ENCODE results near the gene CYB5R3.
"Not testable (repeated sequence)": the region's sequence is repeated elsewhere in the genome, so short reads cannot be mapped to it uniquely, and the experiment has no call there.

The CYB5R3 gene

GRCh38 chr22:42587588-42588175, 61.5 kb downstream of the CYB5R3 start:
- no peak overlapping the region for H3K4me3 Mint-ChIP-seq
- ATAC-seq (replicated peaks; ENCODE audit: extremely low read depth, poor library complexity, severe bottlenecking), result no peak

DNA sequence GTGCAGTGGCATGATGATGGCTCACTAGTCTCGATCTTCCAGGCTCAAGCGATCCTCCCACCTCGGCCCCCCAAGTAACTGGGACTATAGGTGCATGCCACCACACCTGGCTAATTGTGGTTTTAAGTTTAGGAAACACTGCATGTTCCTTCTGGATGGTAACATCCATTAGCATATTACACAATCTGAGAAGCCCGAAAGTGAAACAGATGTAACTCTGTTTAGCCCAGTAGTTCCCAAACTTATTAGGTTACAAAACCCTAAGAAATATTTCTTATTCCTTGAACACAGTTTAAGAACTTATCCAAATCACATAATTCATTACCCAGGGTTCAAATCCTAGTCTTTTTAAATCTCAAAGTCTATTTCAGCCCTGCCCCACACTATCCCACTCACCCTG, 62.8 kb downstream of the CYB5R3 start:
- Mint-ChIP-seq H3K36me3 (ENCODE audit: insufficient read depth) (peaks cover 66% of the 10 kb centered on the region), H3K4me3 (no peak overlapping the region), H3K9me3 (no peaks in the 10 kb centered on the region), H3K4me1 (peaks cover 15% of the 10 kb centered on the region), H3K27me3 (no peaks in the 10 kb centered on the region), H3K27ac (ENCODE audit: low read depth) (no peak overlapping the region)
- DNase-seq (ENCODE audit: low spot score in 2 of 2), result no peak
- ATAC-seq (replicated peaks; ENCODE audit: extremely low read depth, poor library complexity, severe bottlenecking), result no peak

More at GRCh38 chr22:42587588-42588175, 61.5 kb downstream of the CYB5R3 start:
- Mint-ChIP-seq H3K9me3 (no peaks in the 10 kb centered on the region), H3K27me3 (no peaks in the 10 kb centered on the region), H3K27ac (ENCODE audit: low read depth) (no peak overlapping the region), H3K4me1 (peaks cover 5% of the 10 kb centered on the region), H3K36me3 (ENCODE audit: insufficient read depth) (peaks cover 73% of the 10 kb centered on the region)
- no peak for DNase-seq (ENCODE audit: low spot score in 2 of 2)

- H3K27ac Mint-ChIP-seq (ENCODE audit: low read depth), result peak overlapping the region; percentile 56
- no peaks in the 10 kb centered on the region for H3K27me3 Mint-ChIP-seq
- H3K9me3 Mint-ChIP-seq, result no peaks in the 10 kb centered on the region
- H3K4me1 Mint-ChIP-seq, result peaks cover 23% of the 10 kb centered on the region
- no peak for ATAC-seq (replicated peaks; ENCODE audit: extremely low read depth, poor library complexity, severe bottlenecking)
- peaks cover 61% of the 10 kb centered on the region for H3K36me3 Mint-ChIP-seq (ENCODE audit: insufficient read depth)
- DNase-seq (ENCODE audit: low spot score in 2 of 2), result no peak
- H3K4me3 Mint-ChIP-seq, result no peak overlapping the region
Observed at GRCh38 chr22:42585096-42585495, 64.1 kb downstream of the CYB5R3 start.

DNA sequence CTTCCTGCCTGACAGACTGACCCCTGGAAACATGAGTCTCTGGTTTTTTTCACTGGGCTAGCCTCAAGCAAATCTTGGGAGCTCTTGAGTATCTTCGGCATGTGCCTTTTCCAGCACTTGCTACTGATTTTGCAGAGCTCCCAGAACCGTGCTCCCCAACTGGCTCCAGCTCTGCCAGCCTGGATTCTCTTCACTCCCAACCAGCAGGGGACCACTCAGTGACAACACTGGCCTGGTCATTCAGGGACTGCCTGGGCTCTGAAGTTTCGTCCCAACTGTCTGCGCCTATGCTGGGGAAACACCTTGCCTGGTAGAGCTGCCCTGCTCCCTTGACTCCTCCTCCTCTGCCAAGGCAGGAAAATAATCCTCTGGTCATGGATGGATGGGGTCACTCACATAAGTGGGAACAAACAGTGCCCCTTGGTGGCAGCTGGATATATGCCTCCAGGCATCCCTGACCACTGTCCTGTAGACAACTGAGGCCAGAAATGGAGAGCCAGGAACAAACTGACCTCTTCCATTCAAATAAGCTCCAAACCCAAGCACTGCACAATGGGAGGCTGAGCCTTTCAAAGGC, 64.7 kb downstream of the CYB5R3 start:
- peaks cover 59% of the 10 kb centered on the region for H3K36me3 Mint-ChIP-seq (ENCODE audit: insufficient read depth)
- no peak for DNase-seq (ENCODE audit: low spot score in 2 of 2)
- H3K27me3 Mint-ChIP-seq, result no peaks in the 10 kb centered on the region
- ATAC-seq (replicated peaks; ENCODE audit: extremely low read depth, poor library complexity, severe bottlenecking), result no peak
- H3K27ac Mint-ChIP-seq (ENCODE audit: low read depth), result no peak overlapping the region
- H3K4me1 Mint-ChIP-seq, result peaks cover 23% of the 10 kb centered on the region
- no peaks in the 10 kb centered on the region for H3K9me3 Mint-ChIP-seq
- no peak overlapping the region for H3K4me3 Mint-ChIP-seq

DNA sequence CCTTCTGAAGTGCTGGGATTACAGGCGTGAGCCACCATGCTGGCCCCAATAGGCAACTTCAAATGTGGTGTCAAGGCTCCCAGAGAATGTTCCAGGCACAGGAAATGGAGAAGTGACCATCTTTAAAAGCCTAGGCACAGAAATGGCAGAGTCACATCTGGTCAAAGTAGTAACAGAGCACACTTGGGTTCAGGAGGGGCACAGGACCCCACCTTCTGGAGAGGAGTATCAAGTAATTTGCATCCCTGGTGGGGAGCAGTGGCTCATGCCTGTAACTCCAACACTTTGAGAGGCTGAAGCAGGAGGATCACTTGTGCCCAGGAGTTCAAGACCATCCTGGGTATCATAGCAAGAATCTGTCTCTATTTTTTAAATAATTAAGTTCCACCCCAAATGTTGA, 66.2 kb downstream of the CYB5R3 start:
- ATAC-seq (replicated peaks; ENCODE audit: extremely low read depth, poor library complexity, severe bottlenecking), result no peak
- no peak overlapping the region for H3K27ac Mint-ChIP-seq (ENCODE audit: low read depth)
- no peak overlapping the region for H3K4me3 Mint-ChIP-seq
- no peaks in the 10 kb centered on the region for H3K27me3 Mint-ChIP-seq
- H3K4me1 Mint-ChIP-seq, result peaks cover 23% of the 10 kb centered on the region
- H3K9me3 Mint-ChIP-seq, result no peaks in the 10 kb centered on the region
- no peak for DNase-seq (ENCODE audit: low spot score in 2 of 2)
- peaks cover 52% of the 10 kb centered on the region for H3K36me3 Mint-ChIP-seq (ENCODE audit: insufficient read depth)

GRCh38 chr22:42581762-42582716, 67.2 kb downstream of the CYB5R3 start:
- peaks cover 23% of the 10 kb centered on the region for H3K4me1 Mint-ChIP-seq
- peaks cover 52% of the 10 kb centered on the region for H3K36me3 Mint-ChIP-seq (ENCODE audit: insufficient read depth)
- peak overlapping the region; percentile 86 for H3K27ac Mint-ChIP-seq (ENCODE audit: low read depth)
- no peaks in the 10 kb centered on the region for H3K27me3 Mint-ChIP-seq
- no peaks in the 10 kb centered on the region for H3K9me3 Mint-ChIP-seq
- DNase-seq (ENCODE audit: low spot score in 2 of 2) (peak; percentile 59 to 64), ATAC-seq (replicated peaks; ENCODE audit: extremely low read depth, poor library complexity, severe bottlenecking) (peak; percentile 73)
- H3K4me3 Mint-ChIP-seq, result peak overlapping the region; percentile 98

DNA sequence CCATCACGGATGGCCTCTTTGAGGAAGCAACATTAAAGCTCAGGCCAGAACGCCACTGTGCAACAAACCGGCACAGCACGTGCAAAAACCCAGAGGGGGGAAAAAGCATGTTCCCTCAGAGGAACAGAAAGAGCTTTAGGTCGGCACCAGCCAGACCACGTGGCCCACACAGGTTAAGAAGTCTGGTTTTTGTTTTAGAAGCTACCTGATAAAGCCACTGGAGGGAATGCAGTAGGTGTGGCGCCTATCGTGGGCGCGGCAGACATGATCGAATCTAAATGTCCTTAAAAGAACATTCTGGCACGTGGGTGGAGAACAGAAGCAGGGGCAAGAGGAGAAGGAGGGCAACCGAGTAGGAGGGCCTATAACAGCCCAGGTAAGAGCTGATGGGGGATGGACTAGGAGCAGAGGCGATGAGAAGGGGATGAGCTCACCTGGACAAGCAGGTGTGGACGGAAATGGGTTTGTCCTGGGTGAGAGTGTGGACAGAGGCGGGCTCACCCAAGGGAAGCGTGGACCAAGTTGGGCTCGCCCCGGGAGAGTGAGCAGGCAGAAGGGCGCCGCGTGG, 67.9 kb downstream of the CYB5R3 start:
- Mint-ChIP-seq H3K4me3 (peak overlapping the region; percentile 98), H3K36me3 (ENCODE audit: insufficient read depth) (peaks cover 46% of the 10 kb centered on the region), H3K27ac (ENCODE audit: low read depth) (peak overlapping the region; percentile 86), H3K4me1 (peaks cover 18% of the 10 kb centered on the region)
- peak; percentile 61 for ATAC-seq (replicated peaks; ENCODE audit: extremely low read depth, poor library complexity, severe bottlenecking)
- DNase-seq (ENCODE audit: low spot score in 2 of 2); H3K27me3 Mint-ChIP-seq; H3K9me3 Mint-ChIP-seq: not testable (repeated sequence)

DNA sequence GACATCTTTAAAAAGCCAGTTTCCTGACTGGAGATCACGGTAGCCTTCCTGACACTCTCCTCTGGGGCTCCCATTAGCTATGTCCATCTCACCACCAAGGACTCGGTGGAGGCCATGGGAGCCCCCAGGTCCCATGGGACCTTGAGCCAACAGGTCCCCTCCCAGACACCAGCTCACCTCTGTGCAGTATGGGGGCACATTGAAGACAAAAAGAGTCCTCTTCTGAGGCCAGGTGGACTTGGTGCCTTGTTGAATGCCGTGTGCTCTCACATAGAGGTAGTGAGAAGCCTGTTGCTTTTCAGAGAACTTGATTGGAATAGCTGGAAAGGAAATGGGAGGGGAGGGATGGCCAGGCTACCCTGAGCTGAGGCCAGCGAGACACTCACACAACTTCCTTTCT, 69.2 kb downstream of the CYB5R3 start:
- not testable (repeated sequence) for ATAC-seq (replicated peaks; ENCODE audit: extremely low read depth, poor library complexity, severe bottlenecking); H3K27me3 Mint-ChIP-seq; DNase-seq (ENCODE audit: low spot score in 2 of 2); H3K9me3 Mint-ChIP-seq; H3K27ac Mint-ChIP-seq (ENCODE audit: low read depth); H3K4me3 Mint-ChIP-seq
- Mint-ChIP-seq H3K36me3 (ENCODE audit: insufficient read depth) (peaks cover 37% of the 10 kb centered on the region), H3K4me1 (peaks cover 18% of the 10 kb centered on the region)

DNA sequence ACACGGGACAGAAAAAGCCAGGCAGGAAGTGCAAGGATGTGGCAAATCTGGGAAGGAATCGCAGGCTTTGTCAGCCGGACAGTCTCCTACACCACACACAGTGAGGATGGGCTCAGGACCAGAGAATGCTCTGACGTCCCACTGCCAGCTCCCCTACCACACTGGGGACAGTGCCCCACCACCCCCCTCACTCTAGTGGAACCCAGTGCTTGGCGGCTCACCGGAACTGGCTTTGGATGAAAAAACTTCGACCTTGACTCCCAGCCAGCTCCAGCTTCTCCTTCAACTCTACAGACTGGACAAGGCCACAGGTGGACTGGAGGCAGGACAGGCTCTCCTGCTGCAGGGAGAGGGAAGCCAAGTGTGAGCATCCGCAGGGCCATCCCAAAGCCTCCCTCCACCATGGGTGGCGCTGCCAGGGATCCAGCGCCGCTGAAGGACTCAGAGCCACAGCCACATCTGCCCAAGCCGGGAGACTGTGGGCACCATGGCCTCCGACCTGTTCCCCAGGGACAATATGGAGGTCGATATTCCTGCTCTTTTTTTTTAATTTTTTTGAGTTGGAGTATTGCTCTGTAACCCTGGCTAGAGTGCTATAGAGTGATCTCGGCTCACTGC, 71.5 kb downstream of the CYB5R3 start:
- no peak overlapping the region for H3K4me3 Mint-ChIP-seq
- no peak for ATAC-seq (replicated peaks; ENCODE audit: extremely low read depth, poor library complexity, severe bottlenecking)
- H3K27me3 Mint-ChIP-seq, result no peaks in the 10 kb centered on the region
- H3K9me3 Mint-ChIP-seq, result no peaks in the 10 kb centered on the region
- H3K4me1 Mint-ChIP-seq, result peaks cover 18% of the 10 kb centered on the region
- DNase-seq (ENCODE audit: low spot score in 2 of 2), result no peak
- no peak overlapping the region for H3K27ac Mint-ChIP-seq (ENCODE audit: low read depth)
- peaks cover 33% of the 10 kb centered on the region for H3K36me3 Mint-ChIP-seq (ENCODE audit: insufficient read depth)

- H3K4me1 Mint-ChIP-seq, result peaks cover 14% of the 10 kb centered on the region
- H3K9me3 Mint-ChIP-seq; H3K27ac Mint-ChIP-seq (ENCODE audit: low read depth); DNase-seq (ENCODE audit: low spot score in 2 of 2); H3K27me3 Mint-ChIP-seq; H3K4me3 Mint-ChIP-seq; ATAC-seq (replicated peaks; ENCODE audit: extremely low read depth, poor library complexity, severe bottlenecking): not testable (repeated sequence)
- H3K36me3 Mint-ChIP-seq (ENCODE audit: insufficient read depth), result peaks cover 32% of the 10 kb centered on the region
Observed at GRCh38 chr22:42577141-42577540, 72.1 kb downstream of the CYB5R3 start.

- H3K27ac Mint-ChIP-seq (ENCODE audit: low read depth), result not testable (repeated sequence)
Observed at GRCh38 chr22:42575996-42576574, 73.1 kb downstream of the CYB5R3 start.

DNA sequence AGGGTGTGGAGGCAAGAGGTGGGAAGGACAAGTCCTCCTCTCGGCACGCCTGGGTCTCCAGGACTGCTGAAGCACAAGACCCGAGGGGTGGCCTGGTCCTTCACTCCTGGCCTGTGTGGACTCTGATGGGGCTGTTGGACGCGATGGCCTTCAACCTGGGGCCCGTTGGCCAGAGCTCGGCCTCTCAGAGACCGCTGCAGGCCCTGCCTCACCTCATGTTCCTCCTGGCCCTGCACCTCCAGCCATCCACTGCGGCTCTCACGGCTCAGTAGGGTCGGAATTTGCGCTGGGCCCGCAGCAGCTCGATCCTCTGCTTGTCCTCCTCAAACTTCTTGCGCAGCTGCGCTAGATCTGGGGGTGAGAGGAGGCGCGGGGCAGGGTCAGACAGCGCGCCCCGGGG, 74.7 kb downstream of the CYB5R3 start:
- not testable (repeated sequence) for H3K27me3 Mint-ChIP-seq; H3K4me3 Mint-ChIP-seq; H3K4me1 Mint-ChIP-seq; H3K27ac Mint-ChIP-seq (ENCODE audit: low read depth); DNase-seq (ENCODE audit: low spot score in 2 of 2); H3K9me3 Mint-ChIP-seq; ATAC-seq (replicated peaks; ENCODE audit: extremely low read depth, poor library complexity, severe bottlenecking)
- peaks cover 27% of the 10 kb centered on the region for H3K36me3 Mint-ChIP-seq (ENCODE audit: insufficient read depth)

More at GRCh38 chr22:42575996-42576574, 73.1 kb downstream of the CYB5R3 start:
- H3K4me1 Mint-ChIP-seq; H3K9me3 Mint-ChIP-seq; H3K27me3 Mint-ChIP-seq; H3K4me3 Mint-ChIP-seq; ATAC-seq (replicated peaks; ENCODE audit: extremely low read depth, poor library complexity, severe bottlenecking); DNase-seq (ENCODE audit: low spot score in 2 of 2): not testable (repeated sequence)
- H3K36me3 Mint-ChIP-seq (ENCODE audit: insufficient read depth), result peaks cover 31% of the 10 kb centered on the region
